Common myeloid progenitor, CD34-positive (primary cell): ENCODE measurements around the gene OPCML.

Source experiments
- CTCF ChIA-PET: fragments of 350-600 bp; sonication (Branson Sonifier 250); formaldehyde crosslinking; loops from one replicate; lab custom pipeline; 2021; ENCODE audit warnings: antibody characterized with exemption; lab: Charles Lee
- POLR2A ChIA-PET: fragments of 350-600 bp; sonication (Branson Sonifier 250); formaldehyde crosslinking; loops from one replicate; lab custom pipeline; 2021; ENCODE audit warnings: antibody characterized with exemption; lab: Charles Lee
- DNase-seq, 3 donors: peaks; one replicate each; pipeline versions ENCODE4 v3.0.0 to v3.0.0-alpha.2; 2013
- H3K27ac ChIP-seq, 2 experiments: 1 replicate in 1 of 2; 2 replicates in 1 of 2; pipeline ENCODE4 v1.7.0; 2013; ENCODE audit warnings: inconsistent platforms in 2 of 2, low read length in 2 of 2, mild to moderate bottlenecking in 2 of 2, low read depth in 1 of 2, moderate library complexity in 1 of 2; ENCODE audit not compliant: severe bottlenecking in 2 of 2, insufficient read depth in 1 of 2, poor library complexity in 1 of 2
- H3K27me3 ChIP-seq, 5 experiments: replicated peaks in 2 of 5; 1 replicate in 3 of 5; 2 replicates in 2 of 5; pipeline versions ENCODE4 v1.6.1 to v1.7.0; 2013; ENCODE audit warnings: low read length in 4 of 5, mild to moderate bottlenecking in 2 of 5, moderate library complexity in 2 of 5, inconsistent platforms in 1 of 5; ENCODE audit not compliant: insufficient read depth in 5 of 5, control insufficient read depth in 4 of 5
- H3K36me3 ChIP-seq, 4 experiments: 1 replicate in 2 of 4; 2 replicates in 2 of 4; pipeline versions ENCODE4 v1.6.1 to v1.7.0; 2013; ENCODE audit warnings: low read length in 3 of 4, control low read depth in 1 of 4, mild to moderate bottlenecking in 1 of 4; ENCODE audit not compliant: control insufficient read depth in 4 of 4, insufficient read depth in 4 of 4
- H3K4me1 ChIP-seq, 4 experiments: 1 replicate in 3 of 4; 2 replicates in 1 of 4; pipeline versions ENCODE4 v1.6.1 to v1.7.1; 2013; ENCODE audit warnings: low read length in 3 of 4, mild to moderate bottlenecking in 3 of 4, control low read depth in 1 of 4, inconsistent platforms in 1 of 4, moderate library complexity in 1 of 4; ENCODE audit not compliant: control insufficient read depth in 4 of 4, insufficient read depth in 4 of 4; ENCODE audit errors: control extremely low read depth in 1 of 4
- H3K4me3 ChIP-seq, 7 experiments: 1 replicate in 4 of 7; 2 replicates in 3 of 7; pipeline versions ENCODE4 v1.5.1 to v1.7.0; 2013; ENCODE audit warnings: mild to moderate bottlenecking in 7 of 7, low read length in 6 of 7, moderate library complexity in 6 of 7, inconsistent platforms in 2 of 7, low read depth in 2 of 7, control low read depth in 1 of 7; ENCODE audit not compliant: insufficient read depth in 4 of 7, control insufficient read depth in 1 of 7; ENCODE audit errors: extremely low read depth in 1 of 7
- H3K9me3 ChIP-seq, 5 experiments: 1 replicate in 4 of 5; 2 replicates in 1 of 5; pipeline versions ENCODE4 v1.6.1 to v1.7.1; 2013; ENCODE audit warnings: low read length in 4 of 5, mild to moderate bottlenecking in 2 of 5, inconsistent platforms in 1 of 5, low read depth in 1 of 5, moderate library complexity in 1 of 5; ENCODE audit not compliant: control insufficient read depth in 4 of 5, insufficient read depth in 2 of 5; ENCODE audit errors: control extremely low read depth in 1 of 5
- WGBS: methylation state at CpG from one replicate; pipeline ENCODE4 v1.1.5; 2013; ENCODE audit not compliant: insufficient coverage; 5-methylcytosine and 5-hydroxymethylcytosine counted together

OPCML gene

DNA sequence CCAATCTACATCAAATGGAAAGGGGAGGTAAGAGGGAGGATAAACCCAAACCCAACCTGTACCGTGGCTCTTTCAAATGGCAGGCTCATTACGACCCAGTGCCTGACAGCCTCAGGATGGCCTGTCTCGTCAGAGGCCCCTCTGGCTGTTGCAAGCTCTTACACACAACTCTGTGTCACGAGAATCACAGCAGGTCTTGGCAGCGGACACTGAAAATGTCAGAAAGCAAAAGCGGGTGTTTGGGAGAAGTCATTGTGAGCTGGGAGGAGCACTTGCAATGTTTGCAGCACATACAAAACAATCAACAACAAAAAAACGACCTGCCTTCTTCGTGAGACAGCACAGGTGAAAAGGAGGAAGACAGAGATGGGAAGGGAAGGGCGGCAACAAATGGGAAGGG, 248.1 kb downstream of the OPCML start:
- WGBS = 86% methylated on average over 6 of the region's 9 CpGs
- CTCF ChIA-PET = no interaction called here

DNA sequence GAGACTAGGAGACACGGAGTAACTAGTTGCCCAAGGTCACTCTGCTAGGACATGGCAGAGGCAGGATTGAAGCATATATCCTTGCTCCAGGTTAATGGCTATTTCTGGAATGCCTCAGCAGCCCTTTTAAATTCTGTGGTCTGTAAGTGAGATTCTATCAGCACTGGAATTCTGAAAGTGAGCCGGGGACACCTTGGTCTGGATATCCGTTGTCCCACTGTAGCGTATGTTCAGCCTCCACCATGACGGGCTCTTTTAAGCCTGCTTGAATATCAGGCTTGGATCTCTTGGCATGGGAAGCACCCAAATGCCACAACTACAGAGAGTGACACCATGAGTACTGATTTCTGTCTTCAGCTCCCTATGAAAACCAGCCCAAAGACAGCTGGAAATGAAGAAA, 254.4 kb downstream of the OPCML start:
- no peaks in the 10 kb centered on the region for H3K9me3 ChIP-seq
- ChIA-PET POLR2A (interaction anchor here (0.7 kb wide), 1 partner anchor 106 kb away, joined by 3 read pairs; no protein-coding TSS in a partner anchor), CTCF (no interaction called here)
- no peak overlapping the region for H3K27ac ChIP-seq
- H3K36me3 ChIP-seq = no peaks in the 10 kb centered on the region
- H3K4me3 ChIP-seq = no peak overlapping the region
- H3K27me3 ChIP-seq = peaks cover 0 to 4% (median 0%) of the 10 kb centered on the region in 5 experiments
- no peak for DNase-seq
- WGBS = 98% methylated on average over 5 of the region's 5 CpGs
- H3K4me1 ChIP-seq = no peaks in the 10 kb centered on the region

More for the DNA sequence above, 248.1 kb downstream of the OPCML start:
- H3K36me3 ChIP-seq = no peaks in the 10 kb centered on the region
- H3K27me3 ChIP-seq = peaks cover 0 to 3% (median 0%) of the 10 kb centered on the region in 5 experiments
- DNase-seq = no peak
- POLR2A ChIA-PET = no interaction called here
- H3K9me3 ChIP-seq = no peaks in the 10 kb centered on the region
- H3K4me1 ChIP-seq = no peaks in the 10 kb centered on the region
- no peak overlapping the region for H3K27ac ChIP-seq
- no peak overlapping the region for H3K4me3 ChIP-seq

DNA sequence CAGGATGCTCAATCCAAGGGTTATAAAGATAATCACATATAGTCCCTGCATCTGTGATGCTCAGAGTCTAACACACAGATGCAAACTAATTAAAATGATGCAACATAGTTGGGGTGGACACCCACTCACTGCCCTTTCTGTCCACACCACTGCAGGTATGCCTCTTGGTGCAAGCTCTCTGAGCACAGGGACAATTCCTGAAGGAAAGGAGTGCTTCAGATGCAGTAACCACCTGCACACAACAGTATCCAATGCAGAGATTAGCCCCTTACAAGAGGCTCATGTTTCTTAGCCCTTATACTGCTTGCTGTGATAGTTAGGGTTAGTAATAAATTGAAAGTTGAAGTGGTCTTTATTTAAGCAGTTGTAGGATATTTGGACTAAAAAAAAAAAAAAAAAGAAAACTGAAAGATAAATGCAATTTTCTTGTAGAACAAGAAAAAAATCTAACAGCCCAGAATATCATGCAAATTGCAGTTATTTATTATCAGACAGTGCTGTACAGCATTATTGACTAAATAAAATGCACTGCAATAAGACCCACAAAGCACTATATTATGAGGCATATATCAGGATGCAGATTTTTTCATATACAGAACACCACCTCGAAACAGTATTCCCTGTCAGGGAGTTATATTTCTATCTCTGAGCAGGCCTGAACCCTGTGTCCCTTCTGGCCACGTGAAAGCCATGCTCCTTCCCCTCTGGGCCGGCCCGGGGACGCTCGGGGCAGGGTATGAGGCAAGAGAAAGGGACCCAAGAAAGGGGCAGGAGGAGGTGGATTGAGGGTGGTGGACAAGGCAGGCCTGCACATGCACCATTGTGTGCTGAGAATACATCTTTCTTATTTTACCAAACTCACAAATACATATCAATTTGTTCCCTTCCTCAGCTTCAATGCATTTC, 260.2 kb downstream of the OPCML start:
- no peaks in the 10 kb centered on the region for H3K4me1 ChIP-seq
- peaks cover 0 to 7% (median 2%) of the 10 kb centered on the region in 5 experiments for H3K27me3 ChIP-seq
- no peaks in the 10 kb centered on the region for H3K36me3 ChIP-seq
- WGBS = 100% methylated on average over 1 of the region's 6 CpGs
- ChIA-PET CTCF (no interaction called here), POLR2A (no interaction called here)
- DNase-seq = no peak
- H3K4me3 ChIP-seq = no peak overlapping the region
- no peak overlapping the region for H3K27ac ChIP-seq
- H3K9me3 ChIP-seq = no peaks in the 10 kb centered on the region

DNA sequence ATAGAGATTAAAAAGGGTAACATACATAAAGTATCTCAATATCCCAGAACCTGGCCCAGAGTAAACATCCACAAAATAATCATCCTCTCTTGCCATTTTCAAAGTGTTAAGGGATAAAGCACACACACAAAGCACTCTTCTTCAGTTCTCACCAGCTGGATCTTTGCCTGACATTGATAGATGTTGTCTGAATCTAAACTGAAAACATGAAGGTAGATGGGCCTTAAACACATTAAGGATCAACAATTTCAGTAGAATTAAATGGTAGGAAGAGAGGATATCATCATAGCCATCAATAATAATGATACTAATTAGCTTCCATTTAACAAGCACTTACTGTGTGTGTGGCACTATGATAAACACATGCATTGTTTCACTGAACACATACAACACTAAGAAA, 261.1 kb downstream of the OPCML start:
- no peaks in the 10 kb centered on the region for H3K9me3 ChIP-seq
- no peaks in the 10 kb centered on the region for H3K36me3 ChIP-seq
- POLR2A ChIA-PET = no interaction called here
- no peak overlapping the region for H3K4me3 ChIP-seq
- no peaks in the 10 kb centered on the region for H3K4me1 ChIP-seq
- DNase-seq = no peak
- peaks cover 0 to 7% (median 2%) of the 10 kb centered on the region in 5 experiments for H3K27me3 ChIP-seq
- CTCF ChIA-PET = no interaction called here
- no peak overlapping the region for H3K27ac ChIP-seq

DNA sequence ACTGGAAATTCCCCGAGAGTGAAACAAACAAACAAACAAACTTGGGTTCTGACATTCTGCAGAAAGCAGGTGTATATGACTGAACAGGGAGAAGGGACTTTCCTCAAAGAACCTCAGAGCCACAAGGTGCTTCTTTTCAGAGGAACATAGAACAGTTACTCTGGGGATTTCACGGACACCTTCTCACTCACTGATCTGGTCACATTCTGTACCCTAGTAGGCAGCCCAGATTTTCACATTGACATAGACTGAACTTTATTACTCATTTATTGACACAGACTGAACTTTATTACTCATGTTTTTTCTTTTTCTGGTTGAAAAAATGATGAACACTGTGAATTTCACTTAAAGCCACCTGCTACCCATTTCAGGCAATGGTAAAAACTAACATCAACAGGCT, 263.0 kb downstream of the OPCML start:
- no peak for DNase-seq
- Histone ChIP-seq H3K4me3 (no peak overlapping the region), H3K27ac (no peak overlapping the region), H3K36me3 (no peaks in the 10 kb centered on the region), H3K4me1 (no peaks in the 10 kb centered on the region), H3K27me3 (peaks cover 0 to 9% (median 2%) of the 10 kb centered on the region in 5 experiments), H3K9me3 (no peaks in the 10 kb centered on the region)
- CTCF ChIA-PET = interaction anchor here (1.0 kb wide), 1 partner anchor 23 kb away, joined by 3 read pairs; no protein-coding TSS in a partner anchor
- 86% methylated on average over 1 of the region's 2 CpGs for WGBS
- POLR2A ChIA-PET = no interaction called here

DNA sequence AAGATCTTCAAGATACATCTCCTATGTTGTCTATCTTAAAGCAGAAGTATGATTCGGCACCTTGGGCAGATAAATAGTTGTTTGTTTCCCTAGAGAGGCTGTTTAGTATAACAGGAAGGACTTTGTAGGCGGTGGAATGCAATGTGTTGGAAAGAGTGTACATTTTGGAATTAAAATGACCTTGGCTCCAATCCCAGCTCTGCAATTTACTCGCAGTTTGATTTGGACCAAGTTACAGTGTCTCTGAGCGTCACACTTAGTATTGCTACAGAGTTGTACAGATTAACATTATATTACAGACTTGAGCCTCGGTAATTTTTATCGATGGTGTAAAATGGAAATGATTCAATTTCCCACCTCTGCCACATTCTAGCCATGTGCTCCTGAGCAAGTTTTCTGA, 265.3 kb downstream of the OPCML start:
- no CpG with 5 or more reads among the region's 6 CpGs for WGBS
- H3K27ac ChIP-seq = no peak overlapping the region

DNA sequence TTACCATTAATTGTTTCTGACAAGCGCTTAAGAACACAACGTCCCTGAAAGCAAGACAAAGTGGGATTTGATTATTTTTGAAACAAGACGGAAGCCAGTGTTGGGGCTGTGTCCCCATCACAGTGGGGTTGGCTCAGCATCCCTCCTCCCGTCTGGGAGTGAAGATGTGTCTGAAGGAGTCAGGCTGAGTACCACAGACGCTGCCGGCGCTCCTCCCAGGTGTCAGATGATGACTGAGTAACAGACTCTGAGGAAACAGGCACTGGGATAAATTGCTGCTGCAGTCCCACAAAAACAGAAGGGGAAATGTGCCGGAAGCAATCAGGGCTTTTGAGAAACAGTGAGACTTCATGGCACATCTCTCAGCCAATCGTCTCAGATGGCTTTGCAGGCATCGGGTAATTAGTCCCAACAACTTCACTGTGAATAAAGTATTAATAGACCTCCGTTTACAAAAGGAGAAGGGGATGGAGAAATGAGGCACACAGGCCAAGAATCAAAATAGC, 266.7 kb downstream of the OPCML start:
- no peak overlapping the region for H3K27ac ChIP-seq
- H3K4me1 ChIP-seq = no peaks in the 10 kb centered on the region
- H3K36me3 ChIP-seq = no peaks in the 10 kb centered on the region
- WGBS = 63% methylated on average over 8 of the region's 11 CpGs
- no peak for DNase-seq
- no peak overlapping the region for H3K4me3 ChIP-seq
- CTCF ChIA-PET = no interaction called here
- no peaks in the 10 kb centered on the region for H3K9me3 ChIP-seq
- POLR2A ChIA-PET = no interaction called here
- peaks cover 0 to 5% (median 0%) of the 10 kb centered on the region in 5 experiments for H3K27me3 ChIP-seq

More for the DNA sequence above, 265.3 kb downstream of the OPCML start:
- H3K36me3 ChIP-seq = no peaks in the 10 kb centered on the region
- peaks cover 0 to 9% (median 2%) of the 10 kb centered on the region in 5 experiments for H3K27me3 ChIP-seq
- H3K4me3 ChIP-seq = no peak overlapping the region
- ChIA-PET CTCF (no interaction called here), POLR2A (no interaction called here)
- no peak for DNase-seq
- no peaks in the 10 kb centered on the region for H3K9me3 ChIP-seq
- no peaks in the 10 kb centered on the region for H3K4me1 ChIP-seq
